Measurements from ENCODE around the gene SYVN1. TPM values are rescaled to one million over a fixed set of nuclear protein-coding genes. Genes with fewer than 3 reads are reported as not detected.

SYVN1 gene
- total and polyA plus RNA-seq, 7 donors = 5.1 to 43.5 (median 17.3) TPM

DNA sequence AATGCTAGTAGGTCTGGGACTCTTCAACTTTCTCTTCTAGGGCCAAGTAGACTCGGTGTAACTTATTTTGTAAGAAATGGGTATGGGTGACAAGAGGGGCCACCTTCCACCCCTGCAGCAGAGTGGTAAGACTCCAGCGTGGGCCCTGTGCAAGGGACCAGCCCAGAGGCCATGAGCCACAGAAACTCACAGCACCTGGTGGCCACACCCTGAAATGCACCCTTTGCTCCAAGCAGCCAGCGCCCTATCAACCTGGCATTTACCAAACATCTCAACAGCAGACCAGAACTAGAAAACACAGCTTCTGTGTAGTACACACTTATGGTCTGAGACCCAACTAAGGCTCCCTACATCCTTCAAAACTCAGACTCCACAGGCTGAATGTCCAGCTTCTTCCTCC, 56.2 kb downstream of the SYVN1 start:
- Histone ChIP-seq H3K9me3 (no peaks in the 10 kb centered on the region), H3K27me3 (no peaks in the 10 kb centered on the region), H3K4me1 (peaks cover 0 to 10% (median 0%) of the 10 kb centered on the region in 4 donors), H3K4me3 (no peak overlapping the region), H3K36me3 (no peaks in the 10 kb centered on the region), H3K27ac (peak overlapping the region in 3 of 4 donors; percentile 30 to 48 (median 31))
- intact Hi-C loops (cut with DNase I) = no loop called here
- TF ChIP-seq POLR2A (IDR thresholded peaks at IDR 0.05) (no peak), EP300 (IDR thresholded peaks at IDR 0.05) (no peak)
- TF ChIP-seq, protein P1, sequence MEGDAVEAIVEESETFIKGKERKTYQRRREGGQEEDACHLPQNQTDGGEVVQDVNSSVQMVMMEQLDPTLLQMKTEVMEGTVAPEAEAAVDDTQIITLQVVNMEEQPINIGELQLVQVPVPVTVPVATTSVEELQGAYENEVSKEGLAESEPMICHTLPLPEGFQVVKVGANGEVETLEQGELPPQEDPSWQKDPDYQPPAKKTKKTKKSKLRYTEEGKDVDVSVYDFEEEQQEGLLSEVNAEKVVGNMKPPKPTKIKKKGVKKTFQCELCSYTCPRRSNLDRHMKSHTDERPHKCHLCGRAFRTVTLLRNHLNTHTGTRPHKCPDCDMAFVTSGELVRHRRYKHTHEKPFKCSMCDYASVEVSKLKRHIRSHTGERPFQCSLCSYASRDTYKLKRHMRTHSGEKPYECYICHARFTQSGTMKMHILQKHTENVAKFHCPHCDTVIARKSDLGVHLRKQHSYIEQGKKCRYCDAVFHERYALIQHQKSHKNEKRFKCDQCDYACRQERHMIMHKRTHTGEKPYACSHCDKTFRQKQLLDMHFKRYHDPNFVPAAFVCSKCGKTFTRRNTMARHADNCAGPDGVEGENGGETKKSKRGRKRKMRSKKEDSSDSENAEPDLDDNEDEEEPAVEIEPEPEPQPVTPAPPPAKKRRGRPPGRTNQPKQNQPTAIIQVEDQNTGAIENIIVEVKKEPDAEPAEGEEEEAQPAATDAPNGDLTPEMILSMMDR (IDR thresholded peaks at IDR 0.05) = peak in 3 of 4 experiments; percentile 35 to 59 (median 52)
- WGBS, 2 donors = 26 to 54% methylated on average over 3 of the region's 3 CpGs
- DNase-seq = no peak

GRCh38 chr11:65077451-65077850, 56.9 kb downstream of the SYVN1 start:
- no peak for TF ChIP-seq POLR2A (IDR thresholded peaks at IDR 0.05)
- no peak for TF ChIP-seq POLR2AphosphoS5 (IDR thresholded peaks at IDR 0.05)
- no peak for TF ChIP-seq EP300 (IDR thresholded peaks at IDR 0.05)
- TF ChIP-seq, protein P1 (IDR thresholded peaks at IDR 0.05) = no peak
- no peak for DNase-seq
- H3K27ac ChIP-seq = peak overlapping the region in 3 of 4 donors; percentile 30 to 48 (median 31)
- peaks cover 0 to 10% (median 0%) of the 10 kb centered on the region in 4 donors for H3K4me1 ChIP-seq
- no peak overlapping the region for H3K4me3 ChIP-seq
- no peaks in the 10 kb centered on the region for H3K9me3 ChIP-seq
- no peaks in the 10 kb centered on the region for H3K36me3 ChIP-seq
- no peaks in the 10 kb centered on the region for H3K27me3 ChIP-seq
- whole genome bisulfite sequencing, 2 donors = 81 to 85% methylated on average over 4 of the region's 4 CpGs
- intact Hi-C loops (cut with DNase I) = no loop called here

Small RNAs within 50 kb of the gene (small RNA-seq; reads per million reads assigned to genes)
- gene HIGD1AP10 (0 reads per million in 3 donors), gene PDCL2P2 (0 reads per million in 3 donors), gene RNU2-23P (0.11 to 2.3 (median 0.12) reads per million in 3 donors)

Other genes starting within 250 kb of the SYVN1 start
- 10 to 100 TPM; 12.1 to 22.7 (median 14.4) TPM for gene ATG2A, start 217.3 kb downstream of the SYVN1 start, total RNA-seq
- gene ATG2A, start 217.3 kb downstream of the SYVN1 start, polyA plus RNA-seq = 10 to 100 TPM; 13.2 to 27.6 (median 19.4) TPM
- 10 to 100 TPM; 17.8 to 27.3 (median 21.3) TPM for gene PPP2R5B, start 209.8 kb downstream of the SYVN1 start, total RNA-seq
- gene PPP2R5B, start 209.8 kb downstream of the SYVN1 start, polyA plus RNA-seq = 10 to 100 TPM; 15.6 to 23.4 (median 18.1) TPM
- 1 to 10 TPM in 1 of 4 donors, not detected in 3; 2.9 TPM for gene GPHA2, start 198.6 kb downstream of the SYVN1 start, total RNA-seq
- under 1 TPM in 1 of 3 donors, not detected in 2; 0.47 TPM for gene GPHA2, start 198.6 kb downstream of the SYVN1 start, polyA plus RNA-seq
- gene MAJIN, start 162.4 kb downstream of the SYVN1 start, total RNA-seq = not detected
- gene MAJIN, start 162.4 kb downstream of the SYVN1 start, polyA plus RNA-seq = under 1 TPM in 1 of 3 donors, not detected in 2; 0.25 TPM
- gene BATF2, start 137.5 kb downstream of the SYVN1 start, total RNA-seq = 1 to 10 TPM; 1.8 to 4.7 (median 3.7) TPM
- gene BATF2, start 137.5 kb downstream of the SYVN1 start, polyA plus RNA-seq = 10 to 100 TPM; 11.6 to 31.3 (median 14.4) TPM
- 100 to 1,000 TPM in 3 of 4 donors, 10 to 100 TPM in 1; 99.2 to 157 (median 136) TPM for gene ARL2, start 120.4 kb downstream of the SYVN1 start, total RNA-seq
- 100 to 1,000 TPM in 2 of 3 donors, 10 to 100 TPM in 1; 92.9 to 124 (median 117) TPM for gene ARL2, start 120.4 kb downstream of the SYVN1 start, polyA plus RNA-seq
- gene SNX15, start 107.1 kb downstream of the SYVN1 start, total RNA-seq = 10 to 100 TPM; 20.1 to 36.6 (median 25.2) TPM
- gene SNX15, start 107.1 kb downstream of the SYVN1 start, polyA plus RNA-seq = 10 to 100 TPM; 21.8 to 31.4 (median 28.8) TPM
- 10 to 100 TPM in 3 of 4 donors, 1 to 10 TPM in 1; 9.1 to 17.8 (median 14.1) TPM for gene SAC3D1, start 93.3 kb downstream of the SYVN1 start, total RNA-seq
- 10 to 100 TPM; 10.2 to 20.3 (median 10.9) TPM for gene SAC3D1, start 93.3 kb downstream of the SYVN1 start, polyA plus RNA-seq
- 10 to 100 TPM; 29.9 to 73.1 (median 46.2) TPM for gene NAALADL1, start 76.0 kb downstream of the SYVN1 start, total RNA-seq
- 10 to 100 TPM in 2 of 3 donors, 1 to 10 TPM in 1; 8.8 to 26.4 (median 16.2) TPM for gene NAALADL1, start 76.0 kb downstream of the SYVN1 start, polyA plus RNA-seq
- 1 to 10 TPM in 2 of 4 donors, under 1 TPM in 1, not detected in 1; 0.33 to 7.5 (median 3.3) TPM for gene CDCA5, start 50.5 kb downstream of the SYVN1 start, total RNA-seq
- 10 to 100 TPM in 1 of 3 donors, 1 to 10 TPM in 2; 1.2 to 21.5 (median 6.0) TPM for gene CDCA5, start 50.5 kb downstream of the SYVN1 start, polyA plus RNA-seq
- 10 to 100 TPM; 26.1 to 38.8 (median 36.9) TPM for gene ZFPL1, start 50.3 kb downstream of the SYVN1 start, total RNA-seq
- 10 to 100 TPM; 48.6 to 61.5 (median 52.9) TPM for gene ZFPL1, start 50.3 kb downstream of the SYVN1 start, polyA plus RNA-seq
- gene VPS51, start 38.3 kb downstream of the SYVN1 start, total RNA-seq = 100 to 1,000 TPM; 211 to 752 (median 281) TPM
- 100 to 1,000 TPM in 2 of 3 donors, 10 to 100 TPM in 1; 86.2 to 180 (median 108) TPM for gene VPS51, start 38.3 kb downstream of the SYVN1 start, polyA plus RNA-seq
- 10 to 100 TPM; 15.6 to 20.3 (median 17.5) TPM for gene TM7SF2, start 22.6 kb downstream of the SYVN1 start, total RNA-seq
- 10 to 100 TPM in 2 of 3 donors, 1 to 10 TPM in 1; 3.6 to 43.2 (median 10.2) TPM for gene TM7SF2, start 22.6 kb downstream of the SYVN1 start, polyA plus RNA-seq
- 10 to 100 TPM; 13.6 to 16.3 (median 15.0) TPM for gene ZNHIT2, start 16.8 kb downstream of the SYVN1 start, total RNA-seq
- gene ZNHIT2, start 16.8 kb downstream of the SYVN1 start, polyA plus RNA-seq = 10 to 100 TPM in 1 of 3 donors, 1 to 10 TPM in 2; 8.3 to 12.7 (median 9.6) TPM
- 1,000 to 10,000 TPM; 1,235 to 1,561 (median 1,347) TPM for gene FAU, start 12.4 kb downstream of the SYVN1 start, total RNA-seq
- gene FAU, start 12.4 kb downstream of the SYVN1 start, polyA plus RNA-seq = 1,000 to 10,000 TPM in 2 of 3 donors, 100 to 1,000 TPM in 1; 811 to 1,178 (median 1,151) TPM
- 100 to 1,000 TPM in 1 of 4 donors, 10 to 100 TPM in 3; 41.5 to 104 (median 72.4) TPM for gene MRPL49, start 12.2 kb downstream of the SYVN1 start, total RNA-seq
- gene MRPL49, start 12.2 kb downstream of the SYVN1 start, polyA plus RNA-seq = 10 to 100 TPM; 63.7 to 76.3 (median 69.8) TPM
- gene SPDYC, start 35.7 kb upstream of the SYVN1 start, total RNA-seq = not detected
- not detected for gene SPDYC, start 35.7 kb upstream of the SYVN1 start, polyA plus RNA-seq
- gene CAPN1, start 47.4 kb upstream of the SYVN1 start, total RNA-seq = 100 to 1,000 TPM in 3 of 4 donors, 10 to 100 TPM in 1; 84.5 to 193 (median 133) TPM
- 100 to 1,000 TPM; 156 to 245 (median 210) TPM for gene CAPN1, start 47.4 kb upstream of the SYVN1 start, polyA plus RNA-seq
- gene POLA2, start 127.4 kb upstream of the SYVN1 start, total RNA-seq = 1 to 10 TPM; 3.6 to 8.8 (median 4.8) TPM
- gene POLA2, start 127.4 kb upstream of the SYVN1 start, polyA plus RNA-seq = 10 to 100 TPM in 1 of 3 donors, 1 to 10 TPM in 2; 4.6 to 13.4 (median 5.4) TPM
- 10 to 100 TPM; 11.0 to 29.1 (median 16.5) TPM for gene CDC42EP2, start 180.3 kb upstream of the SYVN1 start, total RNA-seq
- 10 to 100 TPM in 2 of 3 donors, 1 to 10 TPM in 1; 8.8 to 15.0 (median 11.4) TPM for gene CDC42EP2, start 180.3 kb upstream of the SYVN1 start, polyA plus RNA-seq
- 10 to 100 TPM; 28.5 to 51.2 (median 40.5) TPM for gene DPF2, start 199.3 kb upstream of the SYVN1 start, total RNA-seq
- gene DPF2, start 199.3 kb upstream of the SYVN1 start, polyA plus RNA-seq = 10 to 100 TPM; 13.8 to 25.4 (median 14.1) TPM
- under 1 TPM in 3 of 4 donors, not detected in 1; 0.14 to 0.36 (median 0.33) TPM for gene TIGD3, start 220.2 kb upstream of the SYVN1 start, total RNA-seq
- gene TIGD3, start 220.2 kb upstream of the SYVN1 start, polyA plus RNA-seq = under 1 TPM in 2 of 3 donors, not detected in 1; 0.69 to 0.96 TPM
- gene SLC25A45, start 248.1 kb upstream of the SYVN1 start, total RNA-seq = 1 to 10 TPM; 2.5 to 8.9 (median 6.0) TPM
- gene SLC25A45, start 248.1 kb upstream of the SYVN1 start, polyA plus RNA-seq = 10 to 100 TPM in 1 of 3 donors, 1 to 10 TPM in 2; 1.2 to 12.8 (median 2.5) TPM